Stromal cell of bone marrow (primary cell): Measurements from ENCODE around the gene MRPL22.
"Not testable (repeated sequence)": the region's sequence is repeated elsewhere in the genome, so short reads cannot be mapped to it uniquely, and the experiment has no call there.

Experiments
- DNase-seq: peaks from one replicate; pipeline ENCODE4 v3.0.0-alpha.2; 2012; ENCODE audit warnings: low read depth

MRPL22 gene

DNA sequence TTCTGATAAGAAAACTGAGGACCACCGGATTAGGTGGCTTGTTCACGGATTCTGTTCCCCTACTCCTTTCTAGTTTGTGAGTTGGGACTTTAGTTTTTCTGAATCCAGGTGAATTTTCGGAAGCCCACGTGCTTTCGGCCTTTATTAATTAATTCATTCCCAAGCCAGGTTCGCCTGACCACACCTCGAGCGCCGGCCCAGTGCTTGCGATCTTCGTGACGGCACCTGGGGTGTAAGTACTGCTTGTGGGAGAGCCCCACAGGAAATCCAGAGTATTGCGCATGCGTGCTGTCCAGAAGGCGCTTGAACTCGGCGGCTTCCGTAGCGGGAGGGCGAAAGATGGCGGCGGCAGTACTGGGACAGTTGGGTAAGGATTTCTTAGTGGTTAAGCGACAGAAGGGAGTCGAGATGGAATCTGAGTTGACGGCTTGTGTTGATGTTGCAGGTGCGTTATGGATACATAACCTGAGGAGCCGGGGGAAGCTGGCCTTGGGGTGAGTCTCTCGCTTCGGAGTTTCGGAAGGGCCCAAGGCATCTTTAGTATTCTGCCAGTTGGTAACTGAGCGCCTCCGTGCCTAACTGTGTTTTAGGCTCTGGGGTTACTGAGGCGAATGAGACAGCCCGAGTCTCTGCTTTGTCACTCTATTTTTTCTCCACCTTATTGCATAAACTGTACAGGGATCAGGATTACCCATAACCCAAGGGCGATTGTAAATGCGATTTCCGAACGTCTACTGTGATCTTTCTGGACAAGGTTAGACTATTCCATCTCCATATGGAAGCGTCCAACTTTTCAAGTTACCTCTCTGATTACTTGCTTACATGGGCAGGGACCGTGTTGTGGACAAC, at the start of gene MRPL22:
Gene MRPL22 (plus strand): TSS at position 302 of the 849 bp plus-strand sequence. CDS start 38 bp downstream, at position 340.
- peak; percentile 85 for DNase-seq

DNA sequence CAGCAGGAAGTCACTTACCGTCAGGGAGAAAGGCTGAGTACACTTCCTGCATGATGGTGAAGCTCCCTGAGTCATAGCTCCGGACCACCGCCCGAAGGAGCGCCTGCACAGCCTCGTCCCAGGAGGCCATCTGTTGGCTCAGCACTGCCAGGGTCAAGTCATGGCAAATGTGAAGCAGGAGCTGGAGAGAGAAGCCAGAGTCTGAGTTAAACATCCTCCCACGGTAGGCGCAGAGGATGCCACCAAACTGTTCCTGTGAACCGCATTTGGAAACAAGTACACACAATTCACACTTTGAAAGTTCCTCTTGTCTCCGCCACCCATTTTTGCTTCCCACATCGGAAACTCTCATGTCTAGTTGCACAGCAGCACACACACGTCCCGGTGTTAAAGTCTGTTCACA, 48.5 kb upstream of the MRPL22 start:
- DNase-seq: no peak

DNA sequence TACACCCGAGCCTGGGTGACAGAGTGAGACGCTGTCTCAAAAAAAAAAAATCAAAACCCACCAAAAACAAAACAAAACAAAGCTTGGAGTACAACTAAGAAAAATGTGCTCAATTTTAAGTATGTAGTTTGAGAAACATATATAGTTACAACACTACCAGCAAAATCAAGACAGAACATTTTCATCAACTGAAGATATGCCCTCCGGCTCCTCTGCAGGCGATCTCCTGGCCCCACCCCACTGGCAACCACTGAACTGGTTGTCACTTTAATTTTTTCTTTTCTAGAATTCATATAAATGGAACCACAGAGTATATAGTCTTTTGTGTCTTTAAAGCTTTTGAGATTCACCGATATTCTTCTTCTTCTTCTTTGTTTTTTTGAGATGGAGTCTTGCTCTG, 47.5 kb upstream of the MRPL22 start:
- DNase-seq: no peak

DNA sequence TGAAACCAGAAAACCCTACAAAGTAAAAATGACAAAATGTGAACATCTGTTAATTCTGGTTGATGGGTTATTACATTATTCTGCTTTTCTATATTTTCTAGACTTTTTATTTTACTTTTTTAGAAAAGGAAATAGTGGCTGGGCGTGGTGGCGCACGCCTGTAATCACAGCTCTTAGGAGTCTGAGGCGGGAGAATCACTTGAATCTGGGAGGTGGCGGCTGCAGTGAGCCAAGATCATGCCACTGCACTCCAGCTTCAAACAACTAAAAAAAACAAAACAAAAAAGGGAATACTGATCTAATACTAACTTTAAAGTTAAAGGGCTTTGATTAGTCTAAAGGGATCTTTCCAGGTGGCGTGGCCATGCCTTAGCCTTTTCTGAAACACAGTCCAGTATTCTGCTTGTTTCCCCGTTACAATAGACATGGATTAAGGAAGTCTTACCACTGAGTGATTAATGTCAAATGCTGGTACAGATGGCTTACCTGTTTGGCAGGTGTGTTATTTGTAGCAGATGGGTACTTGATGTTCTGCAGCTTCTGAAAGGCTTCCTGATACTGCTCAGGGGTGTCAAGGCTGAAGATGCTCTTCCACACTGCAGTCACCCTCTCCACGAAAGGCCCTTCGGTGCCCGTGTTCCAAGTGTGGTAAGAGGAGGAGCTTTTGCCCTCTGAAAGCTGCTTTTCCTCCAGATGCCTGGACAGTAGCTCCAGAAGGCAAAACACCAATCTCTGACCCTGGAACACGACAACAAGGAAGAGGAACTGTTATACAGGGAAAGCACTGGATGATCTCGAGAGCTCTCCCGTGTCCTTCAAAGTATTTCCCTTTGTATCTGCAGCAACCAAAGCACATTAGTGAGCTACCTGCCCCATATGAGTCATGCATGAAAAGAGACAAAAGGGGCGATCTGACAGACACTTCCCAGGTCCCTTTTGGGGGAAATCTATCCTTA, 45.0 kb upstream of the MRPL22 start:
- no peak for DNase-seq

DNA sequence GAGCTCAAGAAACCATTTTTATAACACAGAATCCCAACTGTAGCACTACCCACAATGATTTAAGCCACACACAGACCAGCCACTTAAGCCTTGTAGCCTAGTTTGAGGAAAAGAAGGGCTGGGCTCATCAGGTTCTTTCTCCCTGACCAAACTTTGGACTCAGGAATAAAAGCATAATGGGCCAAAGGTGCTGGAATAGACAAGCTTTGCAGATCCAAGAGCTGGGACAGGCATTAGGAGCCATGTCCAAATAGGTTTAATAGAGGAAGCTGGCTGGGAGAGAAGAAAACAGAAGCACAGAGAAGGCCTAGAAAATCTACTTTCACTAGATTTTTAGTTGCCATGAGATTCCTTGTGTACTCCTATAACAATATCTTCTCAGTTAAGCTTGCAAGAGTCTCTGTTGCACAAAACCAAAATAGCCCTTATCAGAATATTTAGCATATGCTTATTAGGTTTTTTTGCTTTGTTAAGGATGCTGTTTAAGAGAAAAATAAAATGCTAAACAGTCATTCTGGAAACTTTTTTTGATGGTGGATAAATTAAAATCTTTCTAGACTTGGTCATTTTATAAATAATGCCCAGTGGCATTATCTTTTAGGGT, 44.2 kb upstream of the MRPL22 start:
- DNase-seq: no peak

DNA sequence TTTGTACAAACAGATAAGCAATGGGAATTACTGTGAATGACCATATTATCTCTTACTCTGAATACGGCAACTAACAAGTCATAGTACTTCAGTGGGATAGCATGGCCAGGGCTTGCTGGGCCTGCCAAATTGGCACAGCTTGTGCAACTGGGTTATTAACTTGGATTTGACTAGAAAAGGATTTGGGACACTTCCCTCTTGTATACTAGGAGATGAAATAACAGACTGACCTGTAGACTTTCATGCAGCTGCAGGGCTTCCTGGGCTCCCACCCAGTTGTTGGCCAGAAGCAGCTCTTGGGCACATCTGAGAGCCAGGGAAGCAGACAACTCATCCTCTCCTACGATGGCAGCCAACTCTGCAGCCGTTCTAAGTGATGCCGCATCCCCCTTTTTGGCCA, 42.7 kb upstream of the MRPL22 start:
- DNase-seq: no peak

DNA sequence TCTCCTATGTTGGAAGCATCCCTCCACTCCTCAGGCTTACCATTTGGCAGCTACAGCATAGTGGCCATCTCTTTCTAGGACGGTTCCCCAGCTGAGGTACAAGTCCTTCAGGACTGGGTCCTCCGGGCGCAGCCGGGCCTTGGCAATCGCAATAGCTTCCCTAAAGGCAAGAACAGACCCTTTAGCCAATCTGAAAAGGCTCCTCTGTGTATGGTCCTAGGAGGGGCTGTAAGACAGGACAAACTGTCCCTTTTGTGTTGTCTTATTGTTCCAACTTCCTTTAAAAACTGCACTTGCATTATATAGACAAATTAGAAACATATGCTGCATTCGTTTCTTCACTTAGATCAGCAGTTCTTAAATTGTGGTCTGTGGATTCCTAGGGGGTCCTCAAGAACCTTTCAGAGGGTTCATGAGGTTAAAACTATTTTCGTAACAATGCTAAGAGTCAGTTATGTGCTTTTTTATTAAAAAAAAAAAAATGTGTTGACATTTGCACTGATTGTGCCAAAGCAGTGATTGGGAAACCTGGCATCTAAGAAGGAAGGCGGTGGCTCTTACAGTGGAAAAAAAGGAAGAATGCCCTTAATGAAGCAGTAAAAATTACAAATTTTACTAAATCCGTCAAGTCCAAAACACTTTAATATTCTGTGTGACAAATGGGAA, 41.6 kb upstream of the MRPL22 start:
- no peak for DNase-seq

DNA sequence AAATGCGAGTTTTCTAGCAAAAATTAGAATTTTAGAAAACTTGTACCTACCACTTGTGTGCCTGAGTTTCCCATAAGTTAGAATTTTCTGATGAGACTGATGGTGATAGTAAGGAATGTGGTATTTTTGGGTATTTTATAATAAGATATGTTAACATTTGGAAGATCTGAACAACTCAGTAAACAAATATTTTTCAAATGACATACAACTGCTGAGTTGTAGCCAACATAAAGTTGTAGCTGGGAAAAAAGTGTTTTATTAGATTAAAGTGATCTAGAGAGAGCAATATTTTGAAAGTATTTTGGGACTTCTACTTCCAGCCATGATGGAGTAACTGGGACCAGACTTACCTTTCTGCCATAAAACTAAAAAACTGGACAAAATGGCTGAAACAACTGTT, 40.8 kb upstream of the MRPL22 start:
- no peak for DNase-seq

DNA sequence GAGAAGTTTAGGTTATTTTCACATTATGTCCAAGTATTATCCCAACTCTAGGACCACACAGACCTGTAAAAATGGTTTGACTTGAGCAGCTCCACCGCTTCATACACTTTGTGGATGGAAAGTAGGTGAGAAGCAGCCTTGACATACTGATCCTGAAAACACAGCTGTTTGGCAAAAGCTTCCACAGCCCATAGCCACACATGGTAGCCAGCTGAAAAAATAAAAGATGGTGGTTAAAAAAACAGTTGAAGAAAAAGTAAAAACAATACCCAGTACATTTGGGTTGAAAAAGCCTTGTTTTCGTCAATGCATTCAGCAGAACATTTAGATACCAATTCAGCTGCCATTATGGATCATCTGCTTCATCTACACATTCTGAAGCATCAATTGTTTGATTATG, 39.6 kb upstream of the MRPL22 start:
- DNase-seq: peak; percentile 2

DNA sequence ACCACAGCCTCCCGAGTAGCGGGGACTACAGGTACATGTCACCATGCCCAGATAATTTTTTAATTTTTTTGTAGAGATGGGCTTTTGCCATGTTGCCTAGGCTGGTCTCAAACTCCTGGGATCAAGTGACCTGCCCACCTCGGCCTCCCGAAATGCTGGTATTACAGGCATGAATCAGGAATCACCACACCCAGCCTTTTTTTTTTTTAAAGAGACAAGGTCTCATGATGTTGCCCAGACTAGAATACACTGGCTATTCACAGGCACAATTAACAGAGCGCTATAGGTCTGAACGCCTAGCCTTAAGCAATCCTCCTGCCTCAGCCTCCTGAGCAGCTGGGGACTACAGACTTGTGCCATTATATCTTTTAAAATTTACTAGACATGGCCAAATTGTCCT, 39.0 kb upstream of the MRPL22 start:
- no peak for DNase-seq

DNA sequence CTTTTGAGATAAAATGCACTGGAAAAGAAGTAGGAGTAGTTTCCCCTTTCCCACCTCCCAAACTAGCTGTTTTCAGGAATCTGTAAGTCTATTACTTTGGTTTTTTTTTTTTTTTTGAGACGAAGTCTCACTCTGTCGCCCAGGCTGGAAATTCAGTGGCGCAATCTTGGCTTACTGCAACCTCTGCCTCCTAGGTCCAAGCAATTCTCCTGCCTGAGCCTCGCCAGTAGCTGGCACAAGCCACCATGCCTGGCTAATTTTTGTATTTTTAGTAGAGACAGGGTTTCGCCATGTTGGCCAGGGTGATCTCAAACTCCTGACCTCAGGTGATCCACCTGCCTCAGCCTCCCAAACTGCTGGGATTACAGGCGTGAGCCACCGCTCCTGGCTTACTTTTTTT, 35.3 kb upstream of the MRPL22 start:
- DNase-seq: not testable (repeated sequence)

DNA sequence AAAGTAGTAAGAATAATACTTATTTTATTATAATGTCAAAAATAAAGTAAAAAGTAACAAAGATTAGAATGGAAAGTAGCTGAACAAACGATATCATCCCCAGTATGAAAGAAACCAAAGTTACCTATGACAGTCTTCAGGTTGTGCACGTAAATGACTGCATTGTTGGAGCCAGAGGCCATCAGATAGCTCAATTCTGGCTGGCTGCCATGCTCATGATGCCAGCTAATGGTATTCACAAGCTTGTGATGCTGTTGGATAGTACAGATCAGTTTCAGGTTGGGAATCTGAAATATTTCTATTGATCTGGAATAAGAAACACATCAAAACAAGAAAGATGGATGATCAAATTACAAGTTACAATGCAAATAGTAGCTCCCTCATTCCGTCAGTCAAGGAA, 24.0 kb upstream of the MRPL22 start:
- DNase-seq: no peak

DNA sequence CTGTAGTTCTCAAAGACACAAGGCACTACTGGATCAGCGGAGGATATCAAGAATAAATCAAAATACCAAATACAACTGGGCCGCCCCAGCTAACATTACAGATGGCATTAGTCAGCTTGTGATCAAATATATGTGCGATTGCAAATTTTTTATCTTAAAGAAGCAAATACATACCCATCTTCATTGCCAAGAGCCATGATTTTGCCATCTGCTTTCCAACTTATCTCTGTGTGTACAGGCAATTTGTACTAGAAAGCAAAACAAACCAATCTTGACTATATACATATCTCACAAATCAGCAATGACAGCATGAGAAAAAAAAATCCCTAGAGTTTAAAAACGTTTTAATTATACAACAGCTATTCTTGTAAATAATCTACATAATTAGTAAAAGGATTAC, 23.1 kb upstream of the MRPL22 start:
- no peak for DNase-seq

DNA sequence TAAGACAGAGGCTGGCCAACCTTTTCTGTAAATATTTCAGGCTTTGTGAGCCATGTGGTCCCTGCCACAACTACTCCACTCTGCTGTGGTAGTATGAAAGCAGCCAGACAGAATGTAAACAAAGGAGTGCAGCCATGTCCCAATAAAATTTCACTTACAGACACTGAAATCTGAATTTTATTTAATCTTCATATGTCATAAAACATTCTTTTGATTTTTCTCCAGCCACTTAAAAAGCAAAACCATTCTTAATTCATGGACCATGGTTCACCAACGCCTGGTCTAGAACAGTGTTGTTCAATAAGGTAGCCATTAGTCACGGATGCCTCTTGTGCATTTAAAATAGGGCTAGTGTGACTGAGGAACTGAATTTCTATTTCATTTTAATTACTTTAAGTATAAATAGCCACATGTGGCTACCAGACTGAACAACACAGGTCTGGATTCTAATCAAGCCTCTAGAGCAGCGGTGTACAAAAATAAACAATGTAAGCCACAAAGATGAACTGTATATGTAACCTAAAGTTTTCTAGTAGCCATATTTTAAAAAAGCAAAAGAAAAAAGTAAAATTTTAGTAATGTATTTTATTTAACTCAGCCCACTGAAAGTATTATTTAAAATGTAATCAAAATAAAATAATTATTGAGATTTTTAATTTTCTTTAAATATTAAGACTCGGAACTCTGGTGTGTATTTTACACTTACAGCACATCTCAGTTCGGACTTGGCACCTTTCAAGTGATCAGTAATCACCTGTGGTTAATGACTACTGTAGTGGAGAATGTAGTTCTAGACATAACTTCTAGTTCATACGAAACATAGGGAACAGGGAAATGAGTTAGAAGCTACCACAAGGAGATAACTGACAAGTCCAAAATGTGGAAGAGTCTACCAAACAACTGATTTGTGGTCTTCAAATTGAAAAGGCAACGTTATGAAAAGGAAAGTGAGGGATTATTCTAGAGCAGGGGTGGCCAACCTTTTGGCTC, 17.1 kb upstream of the MRPL22 start:
- DNase-seq: no peak

DNA sequence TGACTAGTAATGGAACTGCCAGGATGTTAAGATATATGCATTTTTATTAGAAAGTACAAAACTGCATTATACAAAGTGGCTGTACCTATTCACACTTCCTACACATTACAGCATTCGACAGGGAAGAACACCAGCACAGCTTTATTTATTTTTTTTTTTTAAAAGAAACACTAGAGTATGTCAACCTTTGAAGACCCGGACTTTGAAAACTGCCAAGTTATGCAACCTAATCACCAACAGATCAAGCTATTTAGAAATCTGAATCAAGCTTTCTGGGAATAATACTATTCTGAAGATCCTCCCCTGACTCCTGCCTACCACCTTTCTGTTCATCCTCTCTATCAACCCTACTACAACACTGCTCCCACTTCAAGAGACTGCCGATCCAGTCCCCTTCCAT, 7.3 kb upstream of the MRPL22 start:
- DNase-seq: no peak

DNA sequence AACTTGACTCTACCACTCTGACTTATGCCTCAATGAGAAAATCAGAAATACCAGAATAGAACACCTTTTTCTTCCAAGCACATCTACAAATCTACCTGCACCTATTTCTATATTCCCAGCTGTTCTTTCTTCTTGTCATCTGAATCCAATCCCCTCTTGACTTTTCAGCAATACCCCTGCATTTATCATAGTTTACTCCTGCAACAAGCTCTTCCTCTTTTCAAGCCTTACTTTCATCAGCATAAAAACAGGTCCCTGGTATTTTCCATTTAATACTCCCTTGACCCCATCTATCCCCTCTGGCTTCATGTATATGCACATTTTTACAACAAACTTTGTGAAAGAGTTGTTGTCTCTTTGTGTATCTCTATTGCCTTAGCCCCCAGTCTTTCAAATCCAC, 6.0 kb upstream of the MRPL22 start:
- DNase-seq: no peak

DNA sequence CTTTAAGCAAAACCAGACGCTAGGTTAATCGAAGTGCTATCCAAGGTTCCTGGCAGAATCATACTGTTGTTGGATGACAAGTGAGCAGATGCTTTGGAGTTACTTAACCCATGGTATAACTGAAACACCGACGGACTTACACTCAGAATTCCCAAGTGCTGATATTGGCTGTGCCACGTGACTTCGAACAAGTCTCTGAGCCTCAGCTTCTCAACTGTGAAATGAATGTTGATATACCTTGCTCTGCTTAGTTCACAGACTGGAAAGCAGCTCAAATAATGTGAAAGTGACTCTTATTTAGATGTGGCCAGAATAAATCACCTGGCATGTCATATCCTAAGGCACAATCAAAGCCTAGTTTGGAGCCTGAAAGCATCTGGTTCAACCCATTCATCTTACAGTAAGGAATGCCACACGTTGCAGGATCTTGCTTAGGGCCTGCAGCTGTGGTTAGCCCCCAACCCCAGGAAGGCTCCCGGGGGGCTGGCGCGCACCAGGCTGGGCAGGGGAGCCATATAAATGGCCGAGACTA, 3.6 kb upstream of the MRPL22 start:
- DNase-seq: no peak

DNA sequence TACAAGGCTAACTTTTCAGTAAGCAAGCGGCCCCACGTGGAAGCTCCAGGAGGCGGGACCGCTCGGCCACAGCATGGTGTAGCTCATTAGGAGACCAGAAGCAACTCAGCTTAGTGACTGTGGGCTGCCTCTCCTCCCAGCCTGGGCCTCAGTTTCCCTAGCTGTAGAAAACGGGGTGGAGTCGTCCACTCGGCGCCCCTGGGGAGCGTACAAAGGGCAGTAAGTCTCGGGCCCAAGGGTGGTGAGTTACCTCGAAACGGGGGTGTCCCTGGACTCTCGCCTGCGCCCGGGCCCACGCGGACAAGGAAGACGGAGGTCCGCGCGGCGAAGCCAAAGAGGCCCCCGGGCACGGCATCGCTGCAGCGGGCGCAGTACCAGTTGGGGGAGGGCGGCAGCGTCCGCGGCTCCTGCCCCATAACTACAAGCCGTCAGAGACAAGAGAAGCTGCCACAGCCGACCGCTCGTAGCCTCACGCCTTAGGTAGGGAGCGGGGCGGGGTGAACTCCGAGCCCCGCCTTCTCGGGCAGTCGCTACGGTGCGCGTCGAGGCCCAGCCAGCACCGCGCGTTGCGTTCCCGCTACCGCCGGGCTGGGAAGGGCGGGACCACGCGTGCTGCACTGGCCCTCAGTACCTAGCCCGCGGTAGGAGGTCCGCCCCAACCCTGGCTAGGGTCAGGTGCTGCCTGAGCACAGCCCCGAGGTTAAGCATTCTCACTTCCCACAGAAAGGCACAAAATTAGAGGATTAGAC, 3.0 kb upstream of the MRPL22 start, which contains the start of gene GEMIN5:
Gene GEMIN5 (minus strand): TSS at position 494 of the 749 bp plus-strand sequence. CDS start 78 bp downstream, at position 416.
- peak; percentile 72 for DNase-seq

DNA sequence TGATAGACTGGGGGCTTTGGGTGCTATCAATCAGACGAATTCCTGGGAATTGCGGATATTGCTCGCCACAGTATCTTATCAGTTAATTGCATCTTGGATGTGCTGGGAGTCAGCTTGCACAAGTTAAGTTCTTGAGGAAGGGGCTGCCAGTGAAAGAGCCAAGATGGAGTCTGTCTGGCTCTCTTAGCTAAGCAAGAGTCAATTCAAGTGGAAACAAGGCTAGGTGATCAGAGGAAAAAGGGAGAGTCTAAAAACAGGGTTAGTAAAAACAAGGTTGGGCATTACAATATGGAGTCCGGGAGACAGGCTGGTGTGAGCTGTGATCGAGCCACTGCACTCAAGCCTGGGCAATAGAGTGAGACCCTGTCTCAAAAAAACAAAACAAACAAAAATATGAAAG, 1.5 kb upstream of the MRPL22 start:
- not testable (repeated sequence) for DNase-seq

DNA sequence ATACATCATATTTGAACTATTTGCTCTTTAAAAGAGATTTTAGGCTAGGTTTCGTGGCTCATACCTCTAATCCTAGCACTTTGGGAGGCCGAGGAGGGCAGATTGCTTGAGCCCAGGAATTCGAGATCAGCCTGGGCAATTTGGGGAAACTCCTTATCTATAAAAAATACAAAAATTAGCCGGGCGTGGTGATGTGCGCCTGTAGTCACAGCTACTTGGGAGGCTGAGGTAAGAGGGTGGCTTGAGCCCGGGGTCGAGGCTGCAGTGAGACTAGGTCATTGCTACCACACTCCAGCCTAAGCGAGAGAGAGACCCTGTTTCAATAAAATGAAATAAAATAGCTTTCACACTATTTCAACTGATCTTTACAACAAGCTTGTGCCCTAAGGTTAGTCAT, 500 bp upstream of the MRPL22 start:
- no peak for DNase-seq
